K562 (cell line): Measurements from ENCODE around the gene CRADD. TPM values are rescaled to one million over a fixed set of nuclear protein-coding genes. Genes with fewer than 3 reads are reported as not detected.
"Not testable (repeated sequence)": the region's sequence is repeated elsewhere in the genome, so short reads cannot be mapped to it uniquely, and the experiment has no call there.

ENCODE experiments used
- ATAC-seq: fragments of 200-7000 bp; cut with Tn5 transposase; 3 replicates; pipeline ENCODE4 v1.9.1; 2020; ENCODE audit warnings: moderate library complexity
- BruUV-seq: library from RNA; stranded (reverse); fragments of 400-500 nt; replicated peaks from 2 replicates; lab custom pipeline; 2021; lab: Mats Ljungman, UMichigan
- CTCF ChIA-PET: fragments of 300-600 bp; formaldehyde crosslinking; extraction: SDS; loops from one replicate; lab custom pipeline; 2021; ENCODE audit warnings: low intra/inter-chr PET ratio; lab: Yijun Ruan, JAX
- POLR2A ChIA-PET: fragments of 300-600, 350-650 bp; sonication (Branson Sonifier 250); formaldehyde crosslinking; extraction: SDS; loops from one replicate; lab custom pipeline; 2021; ENCODE audit warnings: antibody characterized with exemption, inconsistent platforms; lab: Yijun Ruan, JAX
- DNase-seq, 4 experiments: peaks; one replicate each; pipeline versions ENCODE4 v3.0.0 to v3.0.0-alpha.2; 2011 to 2018; ENCODE audit warnings: low spot score in 3 of 4, mixed read lengths in 3 of 4; ENCODE audit errors: extremely low read depth in 1 of 4
- FAIRE-seq: peaks from 2 replicates; lab custom pipeline; 2011; peaks lifted over from hg19 to GRCh38; lab: Jason Lieb, UNC
- H2AFZ ChIP-seq: 2 replicates; pipeline ENCODE4 v1.6.0; 2011; ENCODE audit warnings: low read depth, low read length, control low read depth, inconsistent platforms
- H3K27ac ChIP-seq: fragments of 200-600 bp; 3 replicates; pipeline ENCODE4 v1.8.0; 2011; ENCODE audit warnings: low read depth, mild to moderate bottlenecking, control low read depth, inconsistent platforms, low read length, moderate library complexity, mixed read lengths; ENCODE audit errors: extremely low read depth
- H3K27me3 ChIP-seq, 2 experiments: fragments of 300-600 bp in 1 of 2; 2 replicates in 1 of 2; 3 replicates in 1 of 2; pipeline versions ENCODE4 v1.6.0 to v1.8.0; 2011; ENCODE audit warnings: inconsistent platforms in 2 of 2, low read length in 2 of 2, mild to moderate bottlenecking in 1 of 2, mixed read lengths in 1 of 2, moderate library complexity in 1 of 2; ENCODE audit not compliant: control insufficient read depth in 2 of 2, insufficient read depth in 2 of 2
- H3K36me3 ChIP-seq: fragments of 300-600 bp; 3 replicates; pipeline ENCODE4 v1.8.0; 2011; ENCODE audit warnings: mild to moderate bottlenecking, low read length, inconsistent platforms; ENCODE audit not compliant: control insufficient read depth, insufficient read depth
- H3K4me1 ChIP-seq, 2 experiments: fragments of 200-600 bp in 1 of 2; replicated peaks in 1 of 2; 2 replicates in 1 of 2; 3 replicates in 1 of 2; pipeline versions ENCODE4 v1.5.1 to v1.8.0; 2011; ENCODE audit warnings: inconsistent platforms in 2 of 2, low read length in 2 of 2, mild to moderate bottlenecking in 1 of 2, mixed read lengths in 1 of 2, moderate library complexity in 1 of 2; ENCODE audit not compliant: control insufficient read depth in 2 of 2, insufficient read depth in 2 of 2
- H3K4me2 ChIP-seq: 2 replicates; pipeline ENCODE4 v1.6.1; 2011; ENCODE audit warnings: low read length, control low read depth, inconsistent platforms, mixed read lengths; ENCODE audit not compliant: insufficient read depth
- H3K4me3 ChIP-seq: fragments of 200-600 bp; sonication (generic), shearing (Covaris generic); 2 replicates; pipeline ENCODE4 v1.5.1; 2016; ENCODE audit warnings: control low read depth, inconsistent platforms
- H3K79me2 ChIP-seq: fragments of 200-600 bp; 3 replicates; pipeline ENCODE4 v1.8.0; 2011; ENCODE audit warnings: low read length, inconsistent platforms; ENCODE audit not compliant: control insufficient read depth, insufficient read depth
- H3K9ac ChIP-seq, 2 experiments: 2 replicates each; pipeline versions ENCODE4 v1.6.0 to v1.6.1; 2011; ENCODE audit warnings: low read depth in 2 of 2, low read length in 2 of 2, control low read depth in 1 of 2, inconsistent platforms in 1 of 2, mild to moderate bottlenecking in 1 of 2, mixed read lengths in 1 of 2; ENCODE audit not compliant: insufficient read depth in 1 of 2
- H3K9me1 ChIP-seq: one replicate; pipeline ENCODE4 v1.6.0; 2011; ENCODE audit warnings: inconsistent platforms, mild to moderate bottlenecking, low read length, moderate library complexity; ENCODE audit not compliant: control insufficient read depth, insufficient read depth
- H3K9me3 ChIP-seq: replicated peaks from 2 replicates; pipeline ENCODE4 v1.5.1; 2011; ENCODE audit warnings: low read depth, low read length, inconsistent platforms; ENCODE audit not compliant: control insufficient read depth, insufficient read depth
- H4K20me1 ChIP-seq: replicated peaks from 2 replicates; pipeline ENCODE4 v1.6.1; 2011; ENCODE audit warnings: low read length, inconsistent platforms, mixed read lengths; ENCODE audit not compliant: control insufficient read depth, insufficient read depth
- RBM25 ChIP-seq: fragments of 200-400 bp; formaldehyde crosslinking; IDR thresholded peaks from 2 replicates; pipeline ENCODE4 v1.6.1; 2018; ENCODE audit warnings: low read length, low read depth, moderate library complexity; ENCODE audit not compliant: severe bottlenecking
- ZFP36 ChIP-seq: fragments of 150-350 bp; IDR thresholded peaks from 2 replicates; pipeline ENCODE4 v1.6.1; 2018; ENCODE audit warnings: low read length, low read depth; ENCODE audit not compliant: partially characterized antibody
- ZNF589 ChIP-seq: fragments of 200-800 bp; sonication (Bioruptor generic); IDR thresholded peaks from 2 replicates; pipeline ENCODE4 v1.6.1; 2016; ENCODE audit warnings: low read depth, missing genetic modification characterization, missing compliant biosample characterization
- WGBS: fragments of 100-300 bp; shearing (Covaris generic); methylation state at CpG from one replicate; pipeline ENCODE4 v1.1.6; 2016; ENCODE audit warnings: low coverage, mixed read lengths; ENCODE audit not compliant: insufficient coverage; ENCODE audit errors: missing lambda C conversion rate; 5-methylcytosine and 5-hydroxymethylcytosine counted together
- in situ Hi-C: fragments of 300-500 bp; cut with MboI; formaldehyde crosslinking; loops from 4 replicates; pipeline ENCODE4 v1.15.0; 2018; ENCODE audit warnings: inconsistent platforms, mixed read lengths
- intact Hi-C: fragments of 100-400 bp; cut with micrococcal nuclease; formaldehyde crosslinking; loops from 2 replicates; pipeline ENCODE4 v1.14.2; 2022
- polyA plus RNA-seq, 8 experiments: library from polyadenylated mRNA; depleted of rRNA in 4 of 8; stranded (reverse) in 5 of 8; unstranded in 3 of 8; fragments of >200 nt; fragmentation: Nextera tagmentation in 2 of 8; fragmentation: Illumina TruSeq in 1 of 8; extraction: Ambion mirVana in 2 of 8; extraction: Trizol in 1 of 8; gene quantifications; 2 replicates each; pipeline versions ENCODE4 v1.2.1 to v1.2.3, GENCODE V29; 2011 to 2014; ENCODE audit warnings: inconsistent platforms in 1 of 8, missing spikeins in 1 of 8
- total RNA-seq, 7 experiments: library from RNA; depleted of rRNA in 6 of 7; stranded (reverse); fragments of >200 nt in 6 of 7; fragmentation: Illumina TruSeq in 2 of 7; extraction: Trizol in 2 of 7; gene quantifications; 2 replicates each; pipeline versions ENCODE4 v1.2.1 to v1.2.3, GENCODE V29; 2011 to 2021; ENCODE audit warnings: low replicate concordance in 1 of 7

CRADD gene
- total and polyA plus RNA-seq, 9 of the 15 experiments (the other 6 are each of a cell fraction or from before 2014, with no cell fraction given): 20.5 to 41.1 (median 25.9) TPM

- H3K9me1 ChIP-seq: peaks cover 7% of the 10 kb centered on the region
- in situ Hi-C loops: no loop called here
- no peaks in the 10 kb centered on the region for H3K79me2 ChIP-seq
- CTCF ChIA-PET: no interaction called here
- no peak overlapping the region for H3K4me3 ChIP-seq
- H3K27ac ChIP-seq: no peak overlapping the region
- 59% methylated on average over 3 of the region's 3 CpGs for WGBS
- TF ChIP-seq RBM25 (peak; percentile 6), ZFP36 (peak; percentile 8), ZNF589 (no peak)
- H3K27me3 ChIP-seq: no peaks in the 10 kb centered on the region
- peaks cover 8 to 16% of the 10 kb centered on the region in 2 experiments; a peak in 4 of 5 replicates for H3K4me1 ChIP-seq
- no peaks in the 10 kb centered on the region for H4K20me1 ChIP-seq
- DNase-seq: no peak
- POLR2A ChIA-PET: interaction anchor here (0.6 to 1.6 kb wide), 3 partner anchors 9 to 355 kb away, joined by 3 to 4 read pairs (median 3); no protein-coding TSS in a partner anchor
- H2AFZ ChIP-seq: no peak overlapping the region
- H3K9me3 ChIP-seq: no peaks in the 10 kb centered on the region
- no peak for ATAC-seq
- intact Hi-C loops: no loop called here
- BruUV-seq: no TSS peak
- H3K9ac ChIP-seq: peak overlapping the region in 1 of 2 experiments; percentile 39; a peak in 1 of 4 replicates
- 0 out of 3 replicates have a peak, but pooled peaks cover 3% of the 10 kb centered on the region for H3K36me3 ChIP-seq
- H3K4me2 ChIP-seq: no peak overlapping the region
- FAIRE-seq: peak; percentile 42
Observed at GRCh38 chr12:93798279-93799151, 121.3 kb downstream of the CRADD start.

DNA sequence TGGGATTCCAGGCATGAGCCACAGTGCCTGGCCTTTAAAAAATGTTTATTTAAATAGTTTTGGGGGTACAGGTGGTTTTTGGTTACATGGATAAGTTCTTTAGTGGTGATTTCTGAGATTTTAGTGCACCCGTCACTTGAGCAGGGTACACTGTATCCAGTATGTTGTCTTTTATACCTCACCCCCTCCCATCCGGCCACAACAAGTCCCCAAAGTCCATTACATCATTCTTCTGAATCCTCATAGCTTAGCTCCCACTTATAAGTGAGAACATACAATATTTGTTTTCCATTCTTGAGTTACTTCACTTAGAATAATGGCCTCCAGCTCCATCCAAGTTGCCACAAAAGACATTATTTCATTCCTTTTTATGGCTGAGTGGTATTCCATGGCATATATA is 124.5 kb downstream of the CRADD start:
- POLR2A ChIA-PET: interaction anchor here (0.6 kb wide), 1 partner anchor 17 kb away, joined by 3 read pairs; no protein-coding TSS in a partner anchor
- H3K27me3 ChIP-seq, H3K4me2 ChIP-seq, FAIRE-seq, H3K4me3 ChIP-seq, H4K20me1 ChIP-seq, H3K36me3 ChIP-seq, H3K9me3 ChIP-seq, in situ Hi-C loops, H3K27ac ChIP-seq, H3K79me2 ChIP-seq, H2AFZ ChIP-seq, BruUV-seq, H3K9me1 ChIP-seq, H3K9ac ChIP-seq, ATAC-seq, DNase-seq, CTCF ChIA-PET: not testable (repeated sequence)
- peaks cover 8 to 29% of the 10 kb centered on the region in 2 experiments; a peak in 4 of 5 replicates for H3K4me1 ChIP-seq
- 100% methylated on average over 2 of the region's 2 CpGs for WGBS
- intact Hi-C loops: loop anchor here (1.0 kb wide), 1 partner anchor 34 kb away; no protein-coding TSS in a partner anchor
